H1 (cell line): ENCODE measurements around the gene MYO9B. TPM values are rescaled to one million over a fixed set of nuclear protein-coding genes. Genes with fewer than 3 reads are reported as not detected.

Source experiments
- CTCF ChIA-PET: fragments of 300-600 bp; sonication (Branson Sonifier 250); formaldehyde crosslinking; loops from one replicate; lab custom pipeline; 2021; ENCODE audit not compliant: partially characterized antibody; lab: Charles Lee
- POLR2A ChIA-PET: fragments of 300-600 bp; sonication (Branson Sonifier 250); formaldehyde crosslinking; loops from one replicate; lab custom pipeline; 2021; ENCODE audit warnings: inconsistent platforms; ENCODE audit not compliant: partially characterized antibody; lab: Charles Lee
- DNase-seq, 2 experiments: peaks; one replicate each; pipeline versions ENCODE4 v3.0.0 to v3.0.0-alpha.2; 2010 to 2022; ENCODE audit warnings: low spot score in 2 of 2, low read depth in 1 of 2, mixed read lengths in 1 of 2
- FAIRE-seq: peaks from 2 replicates; lab custom pipeline; 2011; peaks lifted over from hg19 to GRCh38; lab: Jason Lieb, UNC
- H2AFZ ChIP-seq: 2 replicates; pipeline ENCODE4 v1.8.1; 2012; ENCODE audit warnings: low read length, inconsistent platforms
- H2AK5ac ChIP-seq: 2 replicates; pipeline ENCODE4 v1.6.1; 2013; ENCODE audit warnings: low read depth, low read length
- H2BK120ac ChIP-seq: replicated peaks from 2 replicates; pipeline ENCODE3; 2013; ENCODE audit warnings: low read depth, low read length, inconsistent platforms
- H2BK12ac ChIP-seq: 2 replicates; pipeline ENCODE4 v1.6.1; 2013; ENCODE audit warnings: low read depth, low read length
- H2BK15ac ChIP-seq: 2 replicates; pipeline ENCODE4 v1.6.1; 2013; ENCODE audit warnings: low read length
- H2BK20ac ChIP-seq: 2 replicates; pipeline ENCODE4 v1.6.1; 2013; ENCODE audit warnings: low read length
- H2BK5ac ChIP-seq: 2 replicates; pipeline ENCODE4 v1.6.1; 2013; ENCODE audit warnings: low read depth, low read length
- H3K14ac ChIP-seq: 2 replicates; pipeline ENCODE4 v1.6.1; 2013; ENCODE audit warnings: inconsistent platforms; ENCODE audit not compliant: insufficient read length
- H3K18ac ChIP-seq: 2 replicates; pipeline ENCODE4 v1.6.1; 2013; ENCODE audit warnings: low read length; ENCODE audit errors: extremely low read depth
- H3K23ac ChIP-seq: 2 replicates; pipeline ENCODE4 v1.6.1; 2013; ENCODE audit warnings: inconsistent platforms; ENCODE audit not compliant: insufficient read length
- H3K23me2 ChIP-seq: 2 replicates; pipeline ENCODE4 v1.6.1; 2013; ENCODE audit warnings: low read depth, low read length
- H3K27ac ChIP-seq: 2 replicates; pipeline ENCODE4 v1.6.1; 2011; ENCODE audit warnings: low read depth, low read length, inconsistent platforms
- H3K27me3 ChIP-seq, 4 experiments: replicated peaks in 1 of 4; 1 replicate in 1 of 4; 2 replicates in 3 of 4; pipeline versions ENCODE4 v1.6.1 to v1.8.1; 2011 to 2013; ENCODE audit warnings: low read length in 3 of 4, mild to moderate bottlenecking in 3 of 4, inconsistent platforms in 2 of 4, mixed read lengths in 2 of 4, moderate library complexity in 1 of 4; ENCODE audit not compliant: control insufficient read depth in 3 of 4, insufficient read depth in 3 of 4; ENCODE audit errors: extremely low read depth in 1 of 4
- H3K36me3 ChIP-seq, 4 experiments: 2 replicates each; pipeline versions ENCODE4 v1.6.1 to v1.8.1; 2011 to 2013; ENCODE audit warnings: mild to moderate bottlenecking in 4 of 4, low read length in 3 of 4, moderate library complexity in 2 of 4, control low read depth in 1 of 4, inconsistent platforms in 1 of 4; ENCODE audit not compliant: insufficient read depth in 4 of 4, control insufficient read depth in 2 of 4
- H3K4ac ChIP-seq: replicated peaks from 2 replicates; pipeline ENCODE3; 2013; ENCODE audit warnings: low read length, low read depth, mixed read lengths, inconsistent platforms; ENCODE audit not compliant: insufficient read length
- H3K4me1 ChIP-seq, 4 experiments: replicated peaks in 1 of 4; 1 replicate in 1 of 4; 2 replicates in 3 of 4; pipeline versions ENCODE4 v1.6.1 to v1.8.1; 2011 to 2013; ENCODE audit warnings: low read length in 3 of 4, inconsistent platforms in 2 of 4, mixed read lengths in 1 of 4; ENCODE audit not compliant: insufficient read depth in 4 of 4, control insufficient read depth in 3 of 4
- H3K4me2 ChIP-seq, 2 experiments: 2 replicates each; pipeline versions ENCODE4 v1.6.1 to v1.8.1; 2011 to 2013; ENCODE audit warnings: low read depth in 2 of 2, low read length in 2 of 2, control low read depth in 1 of 2, inconsistent platforms in 1 of 2, mild to moderate bottlenecking in 1 of 2; ENCODE audit not compliant: insufficient read depth in 1 of 2
- H3K4me3 ChIP-seq, 4 experiments: fragments of 200-600, 300-600 bp in 1 of 4; sonication (generic), shearing (Covaris generic), sonication (Bioruptor Twin) in 1 of 4; 2 replicates each; pipeline versions ENCODE4 v1.5.1 to v1.8.1; 2011 to 2016; ENCODE audit warnings: low read length in 4 of 4, low read depth in 3 of 4, control low read depth in 2 of 4, inconsistent platforms in 2 of 4, mild to moderate bottlenecking in 2 of 4, mixed read lengths in 1 of 4, moderate library complexity in 1 of 4; ENCODE audit not compliant: insufficient read depth in 2 of 4; ENCODE audit errors: extremely low read depth in 1 of 4
- H3K56ac ChIP-seq: replicated peaks from 2 replicates; pipeline ENCODE3; 2013; ENCODE audit warnings: low read depth, mild to moderate bottlenecking, mixed read lengths, low read length, inconsistent platforms; ENCODE audit not compliant: insufficient read length
- H3K79me1 ChIP-seq: 2 replicates; pipeline ENCODE4 v1.6.1; 2013; ENCODE audit warnings: low read depth, low read length, control low read depth
- H3K79me2 ChIP-seq, 2 experiments: 2 replicates each; pipeline versions ENCODE4 v1.6.1 to v1.8.1; 2012 to 2013; ENCODE audit warnings: low read length in 2 of 2, mild to moderate bottlenecking in 2 of 2, inconsistent platforms in 1 of 2; ENCODE audit not compliant: insufficient read depth in 2 of 2, control insufficient read depth in 1 of 2
- H3K9ac ChIP-seq, 4 experiments: replicated peaks in 1 of 4; 1 replicate in 1 of 4; 2 replicates in 3 of 4; pipeline versions ENCODE4 v1.6.1 to v1.8.1; 2011 to 2013; ENCODE audit warnings: low read depth in 3 of 4, low read length in 3 of 4, control low read depth in 2 of 4, mild to moderate bottlenecking in 2 of 4, moderate library complexity in 2 of 4, inconsistent platforms in 1 of 4; ENCODE audit errors: extremely low read depth in 1 of 4
- H3K9me3 ChIP-seq, 2 experiments: 2 replicates each; pipeline versions ENCODE4 v1.6.1 to v1.8.1; 2012 to 2013; ENCODE audit warnings: mild to moderate bottlenecking in 2 of 2, moderate library complexity in 2 of 2, control low read depth in 1 of 2, inconsistent platforms in 1 of 2, low read depth in 1 of 2, low read length in 1 of 2, mixed read lengths in 1 of 2; ENCODE audit not compliant: insufficient read depth in 2 of 2
- H4K20me1 ChIP-seq, 2 experiments: replicated peaks in 1 of 2; 2 replicates each; pipeline versions ENCODE3 to v1.8.1; 2011 to 2013; ENCODE audit warnings: inconsistent platforms in 2 of 2, low read length in 2 of 2, mild to moderate bottlenecking in 1 of 2; ENCODE audit not compliant: insufficient read depth in 2 of 2, control insufficient read depth in 1 of 2
- H4K5ac ChIP-seq: 2 replicates; pipeline ENCODE4 v1.6.1; 2013; ENCODE audit warnings: low read length, low read depth, mixed read lengths, inconsistent platforms; ENCODE audit not compliant: insufficient read length
- H4K8ac ChIP-seq: 2 replicates; pipeline ENCODE4 v1.8.0; 2013; ENCODE audit warnings: mild to moderate bottlenecking, moderate library complexity, low read length, inconsistent platforms; ENCODE audit not compliant: insufficient read depth; ENCODE audit errors: extremely low read depth
- H4K91ac ChIP-seq: replicated peaks from 2 replicates; pipeline ENCODE3; 2013; ENCODE audit warnings: low read length, mixed read lengths, inconsistent platforms; ENCODE audit not compliant: insufficient read length
- WGBS, 2 experiments: shearing (Covaris generic) in 1 of 2; methylation state at CpG; one replicate each; pipeline versions ENCODE4 v1.1.6 to v1.1.7; 2013 to 2015; ENCODE audit warnings: low lambda C conversion rate in 2 of 2, mixed read lengths in 2 of 2, inconsistent platforms in 1 of 2, low coverage in 1 of 2, missing lambda C conversion rate in 1 of 2; ENCODE audit not compliant: insufficient replicate concordance in 2 of 2, insufficient coverage in 1 of 2, insufficient read length in 1 of 2; ENCODE audit errors: extremely low coverage in 1 of 2, missing lambda C conversion rate in 1 of 2; 5-methylcytosine and 5-hydroxymethylcytosine counted together
- polyA plus RNA-seq, 7 experiments: library from polyadenylated mRNA; depleted of rRNA in 3 of 7; stranded (reverse) in 5 of 7; unstranded in 2 of 7; fragments of >200 nt in 5 of 7; fragments of 200-250 nt in 2 of 7; gene quantifications; 1 replicate in 5 of 7; 2 replicates in 1 of 7; 4 replicates in 1 of 7; pipeline versions ENCODE4 v1.2.1 to v1.2.3, GENCODE V29; 2011 to 2013; ENCODE audit warnings: missing spikeins in 2 of 7, mixed read lengths in 2 of 7
- total RNA-seq: library from RNA; stranded (reverse); fragmentation: NEBNext Ultra II Directional; extraction: Animal tissue kit (Norgen Biotek cat#: 25700); gene quantifications from 2 replicates; pipeline ENCODE4 v1.2.1, GENCODE V29; 2021

Gene MYO9B
- total and polyA plus RNA-seq, 2 of the 8 experiments (the other 6 are each of a cell fraction or from before 2014, with no cell fraction given): 27.6 to 77.1 TPM

DNA sequence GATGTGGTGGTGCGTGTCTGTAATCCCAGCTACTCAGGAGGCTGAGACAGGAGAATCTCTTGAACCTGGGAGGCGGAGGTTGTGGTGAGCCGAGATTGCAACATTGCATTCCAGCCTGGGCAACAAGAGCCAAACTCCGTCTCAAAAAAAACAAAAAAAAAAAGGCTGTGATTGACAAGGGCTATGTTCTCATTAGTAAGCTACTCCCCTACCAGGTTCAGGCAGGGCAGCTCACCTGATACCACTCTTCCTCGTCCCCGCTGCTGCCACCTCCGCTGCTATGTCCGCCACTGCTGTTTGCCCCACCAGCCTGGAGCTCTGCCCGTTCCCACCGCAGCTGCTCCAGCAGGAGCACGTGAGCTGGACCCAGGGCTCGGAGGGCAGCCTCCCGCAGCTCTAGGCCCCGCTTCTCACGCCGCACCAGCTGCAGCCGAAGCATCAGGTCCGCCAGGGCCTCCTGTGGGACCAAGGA is 179.6 kb downstream of the MYO9B start:
- Histone ChIP-seq H3K27ac (no peak overlapping the region), H3K27me3 (no peaks in the 10 kb centered on the region), H2BK5ac (no peak overlapping the region), H3K23me2 (no peaks in the 10 kb centered on the region), H3K79me2 (no peaks in the 10 kb centered on the region), H4K91ac (no peak overlapping the region), H4K5ac (no peak overlapping the region), H2BK120ac (no peak overlapping the region), H3K4me1 (no peaks in the 10 kb centered on the region), H2BK12ac (no peak overlapping the region; the same call in 1 of the 2 replicates), H2BK20ac (no peak overlapping the region), H4K20me1 (no peaks in the 10 kb centered on the region), H3K9me3 (peaks cover 15 to 16% of the 10 kb centered on the region in 2 experiments; a peak in 3 of 4 replicates), H3K23ac (no peak overlapping the region), H3K36me3 (peaks cover 2 to 13% (median 4%) of the 10 kb centered on the region in 4 experiments; a peak in 4 of 8 replicates), H4K8ac (no peak overlapping the region), H2AFZ (no peak overlapping the region), H3K9ac (no peak overlapping the region), H3K4me3 (no peak overlapping the region), H3K79me1 (no peaks in the 10 kb centered on the region), H3K18ac (no peak overlapping the region), H3K14ac (no peak overlapping the region), H3K4me2 (no peak overlapping the region), H3K56ac (no peak overlapping the region), H2AK5ac (no peak overlapping the region), H2BK15ac (no peak overlapping the region), H3K4ac (no peak overlapping the region)
- no peak for DNase-seq
- WGBS, 2 experiments: 88% methylated on average over 14 of the region's 18 CpGs; no CpG with 5 or more reads in 1 of the 2 experiments
- no peak for FAIRE-seq
- ChIA-PET POLR2A (interaction anchor here (0.6 to 1.9 kb wide), 5 partner anchors 10 to 29 kb away, joined by 3 to 5 read pairs (median 3); partner anchors contain the start of genes OCEL1 and USHBP1), CTCF (interaction anchor here (0.6 to 2.9 kb wide), 9 partner anchors 9 to 483 kb away, joined by 3 to 15 read pairs (median 4); partner anchors contain the start of gene USHBP1)
